PC-9 (cell line): ENCODE measurements around the gene RNF146. TPM values are rescaled to one million over a fixed set of nuclear protein-coding genes. Genes with fewer than 3 reads are reported as not detected.
A peak's percentile ranks its signal among the peaks of the same experiment; 100 is the strongest.

Experiments used
- BruUV-seq: library from RNA; stranded (reverse); fragments of 400-500 nt; replicated peaks from 2 replicates; lab custom pipeline; 2021; lab: Mats Ljungman, UMichigan
- CTCF ChIA-PET: fragments of 300-600 bp; sonication (Branson Sonifier 250); formaldehyde crosslinking; loops from one replicate; lab custom pipeline; 2022; ENCODE audit warnings: antibody characterized with exemption; lab: Charles Lee
- POLR2A ChIA-PET: fragments of 300-600 bp; sonication (Branson Sonifier 250); formaldehyde crosslinking; loops from one replicate; lab custom pipeline; 2022; ENCODE audit warnings: antibody characterized with exemption; ENCODE audit not compliant: unreplicated experiment; lab: Charles Lee
- DNase-seq, 2 experiments: peaks; one replicate each; pipeline versions ENCODE4 v3.0.0 to v3.0.0-alpha.2; 2015 to 2022; ENCODE audit warnings: mixed read lengths in 1 of 2
- H2AFZ ChIP-seq: fragments of 200-600 bp; sonication (generic); 2 replicates; pipeline ENCODE4 v1.8.1; 2017; ENCODE audit warnings: antibody characterized with exemption
- H3F3A ChIP-seq: fragments of 200-600 bp; sonication (generic); 2 replicates; pipeline ENCODE4 v1.8.1; 2017; ENCODE audit warnings: antibody characterized with exemption, mild to moderate bottlenecking, low read depth; ENCODE audit not compliant: insufficient read depth
- H3K27ac ChIP-seq: fragments of 200-600 bp; sonication (generic); 2 replicates; pipeline ENCODE4 v1.6.1; 2016; ENCODE audit warnings: mixed run types
- H3K27me3 ChIP-seq: fragments of 200-600 bp; sonication (generic); 2 replicates; pipeline ENCODE4 v1.6.1; 2016; ENCODE audit warnings: low read depth, mixed run types; ENCODE audit not compliant: insufficient read depth
- H3K36me3 ChIP-seq: fragments of 200-600 bp; sonication (generic); 2 replicates; pipeline ENCODE4 v1.6.1; 2016; ENCODE audit warnings: low read depth, mixed run types
- H3K4me1 ChIP-seq: fragments of 200-600 bp; sonication (generic); replicated peaks from 2 replicates; pipeline ENCODE4 v1.6.1; 2016; ENCODE audit warnings: mixed run types; ENCODE audit not compliant: insufficient read depth
- H3K4me2 ChIP-seq: fragments of 200-600 bp; sonication (generic); 2 replicates; pipeline ENCODE4 v1.6.1; 2017; ENCODE audit warnings: mixed run types
- H3K4me3 ChIP-seq: fragments of 200-600 bp; sonication (generic); 2 replicates; pipeline ENCODE4 v1.6.1; 2016; ENCODE audit warnings: mixed run types
- H3K79me2 ChIP-seq: fragments of 200-600 bp; sonication (generic); 2 replicates; pipeline ENCODE4 v1.6.1; 2017; ENCODE audit warnings: low read depth, mixed run types
- H3K9me2 ChIP-seq: fragments of 200-600 bp; sonication (generic); 2 replicates; pipeline ENCODE4 v1.8.1; 2017; ENCODE audit warnings: mild to moderate bottlenecking; ENCODE audit not compliant: insufficient read depth
- H3K9me3 ChIP-seq: fragments of 200-600 bp; sonication (generic); 2 replicates; pipeline ENCODE4 v1.8.1; 2016; ENCODE audit warnings: low read depth; ENCODE audit not compliant: insufficient read depth
- H4K20me1 ChIP-seq: fragments of 200-600 bp; sonication (generic); 2 replicates; pipeline ENCODE4 v1.8.1; 2017; ENCODE audit not compliant: insufficient read depth
- CTCF ChIP-seq: fragments of 200-600 bp; sonication (generic); conservative IDR thresholded peaks from 2 replicates; pipeline ENCODE4 v1.6.1; 2017; ENCODE audit warnings: mixed run types, antibody characterized with exemption, mild to moderate bottlenecking, moderate library complexity
- EZH2 ChIP-seq: fragments of 200-600 bp; sonication (generic); IDR thresholded peaks from 2 replicates; pipeline ENCODE4 v1.8.0; 2017; ENCODE audit warnings: antibody characterized with exemption, low read depth
- intact Hi-C: fragments of 100-400 bp; cut with micrococcal nuclease; formaldehyde crosslinking; loops from one replicate; pipeline ENCODE4 v1.10.0; 2022; ENCODE audit not compliant: unreplicated experiment
- total RNA-seq: library from RNA; stranded (reverse); gene quantifications from 2 replicates; pipeline ENCODE4 v1.2.3, GENCODE V29; 2021

RNF146 gene
- total RNA-seq, 1 experiment from 2014 or later, result 28.6 TPM

DNA sequence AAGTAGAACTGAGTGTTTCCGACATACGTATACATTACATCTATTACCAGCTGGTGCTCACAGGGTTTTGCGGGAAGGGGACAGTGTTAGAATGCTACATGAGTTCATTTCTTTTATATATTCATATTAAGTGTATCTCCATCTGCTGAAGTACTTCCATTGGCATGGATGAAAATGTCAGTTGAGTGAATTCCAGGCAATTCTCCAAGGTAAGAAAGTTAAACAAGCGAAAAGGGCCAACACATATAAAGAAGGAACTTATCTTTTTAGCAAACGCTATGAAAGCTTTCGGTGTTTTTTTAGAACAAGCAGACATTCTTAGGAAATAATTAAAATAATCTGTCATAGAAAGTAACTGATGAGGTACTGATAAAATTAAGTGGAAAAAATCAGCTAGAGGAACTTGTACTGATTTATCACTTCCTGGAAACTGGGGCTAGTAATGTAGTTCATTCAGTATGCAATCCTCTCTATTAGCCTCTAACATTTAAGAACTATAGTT, 34.6 kb downstream of the RNF146 start:
- no peaks in the 10 kb centered on the region for H3K9me2 ChIP-seq
- BruUV-seq, result no TSS peak
- intact Hi-C loops, result no loop called here

GRCh38 chr6:127302728-127303660, 36.3 kb downstream of the RNF146 start:
- POLR2A ChIA-PET, result no interaction called here
- no peak for TF ChIP-seq EZH2
- peak; percentile 93 for TF ChIP-seq CTCF
- no peak overlapping the region for H3K4me3 ChIP-seq
- DNase-seq, result peak; percentile 18 to 59
- H3K36me3 ChIP-seq, result peaks cover 32% of the 10 kb centered on the region; the same call in 1 of the 2 replicates
- intact Hi-C loops, result loop anchor here (2.0 kb wide), 2 partner anchors 118 to 236 kb away; no protein-coding TSS in a partner anchor
- H3K27me3 ChIP-seq, result no peaks in the 10 kb centered on the region
- H3F3A ChIP-seq, result peaks cover 7% of the 10 kb centered on the region
- H3K9me2 ChIP-seq, result no peaks in the 10 kb centered on the region
- H2AFZ ChIP-seq, result no peak overlapping the region
- H3K9me3 ChIP-seq, result peaks cover 1% of the 10 kb centered on the region; the same call in 1 of the 2 replicates
- no TSS peak for BruUV-seq
- H3K79me2 ChIP-seq, result peaks cover 24% of the 10 kb centered on the region
- H3K27ac ChIP-seq, result no peak overlapping the region
- no peak overlapping the region for H3K4me2 ChIP-seq
- peaks cover 6% of the 10 kb centered on the region; the same call in 1 of the 2 replicates for H3K4me1 ChIP-seq
- peaks cover 28% of the 10 kb centered on the region for H4K20me1 ChIP-seq
- CTCF ChIA-PET, result interaction anchor here (0.7 to 1.6 kb wide), 4 partner anchors 118 to 355 kb away, joined by 3 to 9 read pairs (median 6); no protein-coding TSS in a partner anchor

More for the DNA sequence above, 34.6 kb downstream of the RNF146 start:
- CTCF ChIA-PET, result no interaction called here
- Histone ChIP-seq H3K9me3 (no peaks in the 10 kb centered on the region), H3K27ac (no peak overlapping the region), H3K36me3 (peaks cover 23% of the 10 kb centered on the region; the same call in 1 of the 2 replicates), H3F3A (peaks cover 13% of the 10 kb centered on the region), H3K79me2 (0 out of 2 replicates have a peak, but pooled peaks cover 11% of the 10 kb centered on the region), H2AFZ (no peak overlapping the region), H3K4me1 (peaks cover 6% of the 10 kb centered on the region; the same call in 1 of the 2 replicates), H3K4me3 (no peak overlapping the region), H3K4me2 (no peak overlapping the region), H3K27me3 (no peaks in the 10 kb centered on the region), H4K20me1 (peaks cover 28% of the 10 kb centered on the region)
- TF ChIP-seq EZH2, result no peak
- no peak for TF ChIP-seq CTCF
- DNase-seq, result no peak
- POLR2A ChIA-PET, result no interaction called here

GRCh38 chr6:127303917-127304316, 37.3 kb downstream of the RNF146 start:
- Histone ChIP-seq H4K20me1 (peaks cover 24% of the 10 kb centered on the region), H3K27me3 (no peaks in the 10 kb centered on the region), H3K4me1 (peaks cover 6% of the 10 kb centered on the region; the same call in 1 of the 2 replicates), H3K36me3 (peaks cover 28% of the 10 kb centered on the region; the same call in 1 of the 2 replicates), H3K27ac (no peak overlapping the region), H3K4me3 (no peak overlapping the region), H3K9me3 (peaks cover 8% of the 10 kb centered on the region; the same call in 1 of the 2 replicates), H3F3A (no peaks in the 10 kb centered on the region; the same call in 1 of the 2 replicates), H3K79me2 (peaks cover 33% of the 10 kb centered on the region), H3K4me2 (no peak overlapping the region), H3K9me2 (no peaks in the 10 kb centered on the region), H2AFZ (no peak overlapping the region)
- BruUV-seq, result no TSS peak
- CTCF ChIA-PET, result interaction anchor here (1.0 to 1.6 kb wide), 3 partner anchors 117 to 235 kb away, joined by 3 to 9 read pairs (median 8); no protein-coding TSS in a partner anchor
- TF ChIP-seq CTCF, result no peak
- TF ChIP-seq EZH2, result no peak
- DNase-seq, result no peak
- POLR2A ChIA-PET, result no interaction called here
- intact Hi-C loops, result loop anchor here (2.0 kb wide), 3 partner anchors 117 to 235 kb away; no protein-coding TSS in a partner anchor
